ENCODE data around the gene CLDN10. TPM values are rescaled to one million over a fixed set of nuclear protein-coding genes. Genes with fewer than 3 reads are reported as not detected.
A peak's percentile ranks its signal among the peaks of the same experiment; 100 is the strongest.
"Not testable (repeated sequence)": the region's sequence is repeated elsewhere in the genome, so short reads cannot be mapped to it uniquely, and the experiment has no call there.

CLDN10 gene
- total RNA-seq, 1 donor from 2014 or later, result 0.20 TPM

DNA sequence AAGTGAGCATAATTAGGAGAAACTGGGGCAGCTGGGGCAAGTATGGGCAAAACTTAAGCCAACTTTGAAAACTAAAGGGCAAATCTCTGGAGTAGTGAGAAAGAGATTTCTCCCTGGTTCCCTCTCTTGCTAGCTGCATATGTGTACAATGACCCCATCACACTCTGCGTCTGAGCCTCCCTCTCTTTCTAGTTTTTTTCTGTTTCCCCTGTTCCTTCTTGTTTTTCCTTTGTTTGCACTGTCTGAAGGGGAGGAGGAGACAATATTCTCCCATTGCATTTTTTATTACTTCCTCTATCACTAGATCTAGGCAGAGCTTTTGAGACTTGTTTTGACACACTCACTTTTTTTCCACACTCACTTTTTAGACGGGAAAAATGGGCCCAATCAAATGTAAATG lies 11.2 kb upstream of the CLDN10 start:
- DNase-seq (ENCODE audit: low read depth in 2 of 2), result peak in 1 of 2 donors; percentile 32

DNA sequence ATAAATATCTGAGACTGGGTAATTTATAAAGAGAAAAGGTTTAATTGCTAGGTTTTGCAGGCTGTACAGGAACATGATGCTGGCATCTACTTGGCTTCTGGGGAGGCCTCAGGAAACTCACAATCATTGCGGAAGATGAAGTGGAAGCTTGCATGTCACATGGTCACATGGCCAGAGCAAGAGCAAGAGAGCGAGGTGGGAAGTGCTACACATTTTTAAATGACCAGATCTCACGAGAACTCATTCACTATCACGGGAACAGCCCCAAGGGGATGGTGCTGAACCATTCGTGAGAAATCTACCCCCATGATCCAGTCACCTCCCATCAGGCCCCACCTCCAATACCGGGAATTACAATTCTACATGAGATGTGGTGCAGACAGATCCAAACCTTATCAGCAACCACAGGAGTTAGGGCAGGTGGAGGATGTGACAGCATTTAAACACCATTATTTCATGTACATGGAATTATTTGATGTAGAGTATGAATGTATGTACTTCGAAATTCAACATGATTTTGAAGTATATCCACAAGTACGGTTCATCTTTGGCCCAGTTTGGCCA lies 10.5 kb upstream of the CLDN10 start:
- DNase-seq (ENCODE audit: low read depth in 2 of 2), result no peak

DNA sequence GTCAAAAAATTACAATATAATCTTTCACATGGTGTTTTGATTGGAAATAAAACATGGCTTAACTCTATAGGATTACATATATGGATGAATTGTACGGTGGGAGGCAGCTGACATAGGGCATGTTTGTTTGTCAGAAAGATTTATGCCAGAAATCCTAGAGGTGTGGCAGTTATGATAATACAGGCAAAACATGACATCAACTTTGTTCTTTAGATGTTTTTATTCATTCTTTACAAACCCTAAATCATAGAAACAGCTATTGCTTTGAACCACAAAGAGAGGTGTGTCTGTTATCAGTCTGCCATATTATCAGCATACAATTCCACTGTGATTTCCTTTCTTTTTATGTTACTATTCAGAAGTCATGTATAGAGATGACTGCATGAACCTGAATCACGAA lies 8.2 kb upstream of the CLDN10 start:
- no peak for DNase-seq (ENCODE audit: low read depth in 2 of 2)

DNA sequence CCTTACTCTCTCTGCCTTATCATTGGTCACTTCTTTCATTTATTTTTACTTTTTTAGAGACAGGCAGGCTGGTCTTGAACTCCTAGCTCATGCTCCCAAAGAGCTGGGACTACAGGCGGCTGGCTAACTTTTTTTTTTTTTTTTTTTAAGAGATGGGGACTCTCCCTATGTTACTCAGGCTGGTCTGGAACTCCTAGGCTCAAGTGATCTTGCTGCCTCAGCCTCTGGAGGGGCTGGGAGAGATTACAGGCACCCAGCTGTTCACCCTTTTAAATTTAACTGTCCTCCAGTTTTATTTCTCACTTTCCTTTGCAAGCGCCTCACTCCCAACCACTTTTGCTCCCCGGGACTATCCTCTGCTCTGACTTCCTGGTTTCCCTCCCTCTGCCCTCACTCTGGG lies 5.6 kb upstream of the CLDN10 start:
- no peak for DNase-seq (ENCODE audit: low read depth in 2 of 2)

DNA sequence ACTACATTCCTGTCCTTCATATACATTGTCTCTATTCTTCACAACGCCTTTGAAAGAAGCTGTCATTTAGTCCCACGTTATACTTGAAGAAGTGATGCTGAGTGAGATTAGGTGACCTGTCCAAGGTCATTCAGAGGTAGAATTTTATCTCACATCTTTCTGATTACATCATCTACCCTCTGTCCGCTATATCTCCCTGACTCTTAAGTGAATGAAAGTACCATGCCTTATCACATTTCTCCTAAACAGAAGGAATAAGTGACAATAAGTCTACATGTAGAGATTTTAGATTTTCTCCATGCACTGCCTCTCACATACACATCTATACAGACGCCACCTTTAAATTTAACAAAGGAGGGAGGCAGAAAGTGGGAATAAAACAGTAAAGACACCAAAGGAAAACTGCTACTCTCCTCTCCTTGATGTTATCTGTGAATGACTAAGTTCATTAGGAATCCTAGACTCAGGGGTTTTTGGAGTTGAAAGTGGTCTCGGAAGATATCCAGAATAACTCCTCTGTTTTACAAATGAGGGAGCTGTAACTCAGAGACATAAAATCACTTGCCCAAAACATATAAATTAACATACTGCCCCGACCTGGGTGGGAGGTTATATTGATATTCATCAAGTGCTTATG lies 4.9 kb upstream of the CLDN10 start:
- DNase-seq (ENCODE audit: low read depth in 2 of 2), result no peak

DNA sequence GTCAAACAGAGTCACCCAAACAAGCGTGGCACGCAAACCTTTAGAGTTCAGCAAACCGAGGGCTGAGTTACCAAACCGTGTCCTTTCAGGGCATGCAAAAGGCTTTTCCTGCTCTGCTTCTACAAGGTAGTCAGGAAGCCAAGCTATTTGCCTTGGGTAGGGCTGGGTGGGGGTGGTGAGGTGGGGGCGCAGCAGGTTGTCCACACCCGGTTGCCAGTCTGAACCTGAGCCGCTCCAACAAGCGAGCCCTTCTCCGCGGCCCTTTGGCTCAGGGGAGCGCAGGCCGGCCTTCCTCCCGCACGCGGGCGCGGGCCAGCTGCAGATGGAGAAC lies 347 bp upstream of the CLDN10 start:
- no peak for DNase-seq (ENCODE audit: low read depth in 2 of 2)

DNA sequence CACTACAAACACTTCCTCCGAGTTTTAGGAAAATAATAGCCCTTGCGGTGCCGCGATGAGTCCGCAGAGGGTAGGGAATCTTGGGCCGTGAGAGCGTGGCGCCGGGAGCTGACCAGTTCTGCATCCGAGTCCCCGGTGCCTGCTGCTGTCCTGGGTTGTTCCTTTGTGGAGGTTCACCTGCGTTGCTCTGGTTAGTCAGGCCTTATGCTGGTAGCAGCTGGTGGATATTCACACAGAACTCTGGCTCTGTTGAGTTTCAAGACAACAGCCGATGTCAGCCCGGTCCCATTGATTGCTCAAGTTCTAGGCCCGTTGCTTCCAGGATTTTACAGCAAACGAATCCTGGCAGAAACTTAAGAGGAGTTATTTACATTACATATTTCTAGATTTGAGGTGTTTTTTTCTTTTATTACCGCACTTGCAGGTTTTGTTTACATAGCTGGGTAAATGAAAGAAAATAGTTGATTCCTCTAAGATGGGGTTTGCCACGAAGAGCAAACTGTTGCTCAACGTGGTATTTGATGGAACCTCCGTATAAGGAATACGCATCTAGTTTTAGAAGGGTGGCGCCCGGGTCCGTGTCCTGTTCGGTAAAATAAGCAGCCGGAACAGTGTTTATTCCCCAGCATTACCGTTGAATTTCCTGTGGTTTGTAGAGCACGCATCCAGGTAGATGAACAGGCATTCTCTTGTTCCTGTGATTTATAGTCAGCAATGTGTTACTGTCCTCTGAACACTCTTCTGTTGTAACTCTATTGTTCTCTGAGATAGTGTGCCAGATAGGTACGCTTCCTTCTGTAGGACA lies 1.3 kb downstream of the CLDN10 start:
- no peak for DNase-seq (ENCODE audit: low read depth in 2 of 2)

DNA sequence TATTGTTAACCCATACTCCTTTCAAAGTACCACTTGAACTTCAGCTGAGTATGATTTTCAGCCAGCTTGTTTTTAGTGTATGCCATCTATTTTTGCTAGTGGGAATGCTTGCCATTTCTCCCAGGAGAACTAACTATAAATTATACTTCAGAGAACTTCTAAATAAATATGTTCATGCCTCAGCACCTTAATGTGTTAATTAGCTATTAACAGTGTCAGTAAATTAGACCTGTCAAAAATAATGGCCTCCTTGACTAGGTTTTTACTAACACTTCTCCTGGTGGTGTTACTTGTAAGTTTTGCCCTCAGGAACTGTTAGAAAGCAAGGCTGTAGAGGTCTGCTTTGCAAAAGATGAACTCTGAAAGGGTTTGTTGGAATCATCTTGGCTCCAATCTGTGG lies 4.5 kb downstream of the CLDN10 start:
- DNase-seq (ENCODE audit: low read depth in 2 of 2), result no peak

DNA sequence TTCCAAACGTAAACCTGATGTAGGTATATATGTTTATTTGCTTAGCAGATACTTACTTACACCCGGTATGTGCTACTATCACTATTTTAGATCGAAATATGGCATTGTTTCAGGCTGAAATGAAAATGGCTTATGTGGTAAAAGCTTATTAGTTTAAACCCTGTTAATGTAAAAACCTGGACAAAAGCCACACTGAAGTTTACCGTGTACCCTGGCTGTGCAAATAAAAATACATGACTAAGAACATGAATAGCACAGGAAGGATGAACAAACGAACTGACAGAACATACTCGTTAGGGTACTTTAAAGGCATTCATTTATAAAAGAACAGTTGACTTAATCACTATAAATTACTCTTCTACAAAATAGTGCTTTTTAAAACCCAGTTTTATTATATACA lies 6.6 kb downstream of the CLDN10 start:
- DNase-seq (ENCODE audit: low read depth in 2 of 2), result no peak

DNA sequence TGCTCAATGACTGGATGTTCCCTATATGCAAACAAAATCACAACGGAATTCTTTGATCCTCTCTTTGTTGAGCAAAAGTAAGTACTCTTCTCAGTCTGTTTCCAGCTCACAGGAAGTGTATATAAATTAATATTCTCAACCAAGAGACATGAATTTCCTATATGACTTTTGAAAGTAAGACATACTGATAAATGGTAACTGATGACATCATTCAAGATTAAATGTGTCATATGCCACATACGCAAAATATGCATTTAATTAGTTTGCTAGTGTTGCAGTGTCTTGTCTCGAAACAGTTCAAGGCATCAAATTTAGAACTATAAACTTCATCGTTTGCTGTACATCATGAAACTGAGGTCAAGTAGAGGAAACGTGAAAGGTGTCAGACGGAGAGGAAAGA lies 7.9 kb downstream of the CLDN10 start:
- no peak for DNase-seq (ENCODE audit: low read depth in 2 of 2)

DNA sequence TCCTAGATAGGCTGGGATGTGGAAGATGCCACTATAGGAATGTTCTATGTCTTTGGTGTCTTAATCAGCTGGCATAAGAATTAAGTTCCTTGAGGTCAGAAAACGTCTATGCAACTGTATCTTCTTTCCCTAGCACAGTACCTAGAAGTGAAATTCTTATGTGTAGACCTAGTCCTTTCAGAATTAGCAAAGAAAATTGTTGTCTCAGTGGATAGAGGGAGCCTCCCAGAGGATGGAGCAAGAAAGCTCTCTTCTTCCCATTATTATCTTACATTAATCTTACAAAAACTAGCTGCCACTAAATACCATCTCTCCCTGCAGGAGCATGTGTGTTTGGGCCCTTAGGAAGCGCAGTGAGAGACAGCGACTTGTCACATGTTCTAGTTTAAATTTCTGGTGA lies 11.6 kb downstream of the CLDN10 start:
- peak in 1 of 2 donors; percentile 26 for DNase-seq (ENCODE audit: low read depth in 2 of 2)

DNA sequence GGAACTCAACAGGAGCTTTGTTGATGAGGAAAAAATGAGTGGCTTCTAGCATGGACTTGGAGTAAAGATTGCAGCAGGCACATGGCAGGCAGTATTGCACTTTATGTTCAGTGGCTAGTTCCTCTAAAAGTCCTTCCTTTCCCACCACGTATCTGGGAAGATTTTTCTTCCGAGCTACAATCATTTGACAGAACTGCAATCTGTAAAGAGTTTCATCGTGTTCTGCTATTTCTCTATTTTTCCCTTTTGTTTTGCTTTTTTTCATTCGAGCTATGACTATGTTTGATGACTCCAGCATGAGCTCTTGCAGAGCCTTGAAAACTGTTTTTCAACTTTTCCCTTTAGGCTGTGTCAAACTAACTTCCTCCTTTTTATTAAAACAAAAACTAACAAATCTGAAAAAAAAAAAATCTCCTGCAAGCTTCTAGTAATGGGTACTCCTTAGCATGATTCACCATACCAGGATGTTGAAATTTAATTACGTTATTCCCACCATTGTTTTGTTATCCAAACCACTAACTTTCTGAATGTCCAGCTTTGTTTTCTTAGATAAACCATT lies 12.3 kb downstream of the CLDN10 start:
- DNase-seq (ENCODE audit: low read depth in 2 of 2), result peak in 1 of 2 donors; percentile 68

DNA sequence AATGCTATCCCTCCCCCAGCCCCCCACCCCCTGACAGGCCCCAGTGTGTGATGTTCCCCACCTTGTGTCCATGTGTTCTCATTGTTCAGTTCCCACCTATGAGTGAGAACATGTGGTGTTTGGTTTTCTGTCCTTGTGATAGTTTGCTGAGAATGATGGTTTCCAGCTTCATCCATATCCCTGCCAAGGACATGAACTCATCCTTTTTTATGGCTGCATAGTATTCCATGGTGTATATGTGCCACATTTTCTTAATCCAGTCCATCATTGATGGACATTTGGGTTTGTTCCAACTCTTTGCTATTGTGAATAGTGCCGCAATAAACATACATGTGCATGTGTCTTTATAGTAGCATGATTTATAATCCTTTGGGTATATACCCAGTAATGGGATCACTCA lies 13.2 kb downstream of the CLDN10 start:
- DNase-seq (ENCODE audit: low read depth in 2 of 2), result not testable (repeated sequence)

DNA sequence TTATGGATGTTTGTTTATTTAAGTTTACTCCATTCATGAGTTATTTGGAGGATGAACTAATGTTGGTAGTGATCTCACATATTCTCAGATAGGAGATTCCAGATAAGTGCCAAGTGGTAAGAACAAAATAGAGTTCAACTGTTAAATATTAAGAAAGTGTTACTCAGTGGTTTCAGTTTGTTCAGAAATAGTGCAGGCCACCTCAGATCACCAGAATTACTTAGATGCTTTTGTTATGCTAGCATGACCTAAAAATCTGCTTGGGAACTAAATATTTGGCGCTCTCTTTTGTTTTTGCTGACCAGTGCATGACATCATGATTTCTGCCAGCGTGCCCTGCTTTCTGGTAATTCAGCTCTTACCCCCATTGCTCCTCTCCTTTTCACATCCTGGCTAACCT lies 15.6 kb downstream of the CLDN10 start:
- DNase-seq (ENCODE audit: low read depth in 2 of 2), result no peak

DNA sequence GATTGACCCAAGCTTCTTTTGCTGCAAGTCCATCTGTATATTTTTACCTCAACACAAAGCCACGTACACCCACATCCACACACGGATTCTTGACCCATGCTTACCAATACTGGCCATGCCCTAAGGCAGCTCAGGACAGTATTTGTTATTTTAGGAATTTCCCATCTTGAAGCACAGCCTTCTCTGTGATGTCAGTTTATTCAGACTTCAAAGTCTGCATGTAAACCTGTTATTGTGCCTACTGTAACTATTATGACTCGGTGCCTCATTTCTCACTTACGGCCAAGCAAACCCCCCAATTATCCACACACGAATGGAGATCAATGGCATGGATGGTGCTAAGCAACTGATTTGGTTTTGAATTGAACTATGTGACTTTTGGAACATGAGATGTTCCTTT lies 17.5 kb downstream of the CLDN10 start:
- DNase-seq (ENCODE audit: low read depth in 2 of 2), result no peak

DNA sequence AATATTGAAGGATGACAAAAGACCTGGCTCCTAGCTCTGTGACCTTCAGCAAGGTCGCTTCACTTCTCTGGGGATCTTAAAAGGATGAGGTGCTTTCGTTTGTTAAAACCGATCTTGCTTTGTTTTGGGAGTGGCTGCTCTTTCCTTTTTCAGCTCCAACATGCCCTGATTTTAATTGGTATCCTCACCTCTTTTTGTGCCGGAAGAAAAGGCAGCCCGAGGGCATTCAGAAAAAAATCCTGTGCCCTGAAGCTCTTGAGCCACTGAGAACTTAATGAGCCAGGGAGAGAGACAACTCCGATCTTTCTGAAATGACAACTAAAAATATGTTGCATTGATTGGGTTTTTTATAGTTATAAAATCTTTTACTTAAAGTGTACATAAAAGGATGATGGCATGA lies 19.4 kb downstream of the CLDN10 start:
- DNase-seq (ENCODE audit: low read depth in 2 of 2), result no peak

DNA sequence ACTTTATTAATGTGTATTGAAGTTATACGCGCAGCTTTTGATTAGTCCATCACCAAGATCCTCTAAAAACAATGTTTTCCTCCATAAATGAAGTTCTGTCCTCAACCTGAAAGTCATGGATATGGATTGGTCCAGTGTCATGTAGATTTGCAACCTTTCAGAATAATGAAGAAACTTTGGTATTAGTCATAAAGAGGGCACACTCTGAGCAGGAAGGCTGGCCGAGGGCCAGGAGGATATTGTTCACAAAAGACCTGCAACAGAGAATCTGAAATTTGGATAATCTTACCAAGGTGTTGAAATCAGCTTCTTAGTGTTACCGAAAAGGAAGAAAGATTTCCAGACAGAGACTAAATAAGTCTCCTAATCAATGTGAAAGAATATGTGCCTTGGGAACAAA lies 20.7 kb downstream of the CLDN10 start:
- DNase-seq (ENCODE audit: low read depth in 2 of 2), result peak in 1 of 2 donors; percentile 44

DNA sequence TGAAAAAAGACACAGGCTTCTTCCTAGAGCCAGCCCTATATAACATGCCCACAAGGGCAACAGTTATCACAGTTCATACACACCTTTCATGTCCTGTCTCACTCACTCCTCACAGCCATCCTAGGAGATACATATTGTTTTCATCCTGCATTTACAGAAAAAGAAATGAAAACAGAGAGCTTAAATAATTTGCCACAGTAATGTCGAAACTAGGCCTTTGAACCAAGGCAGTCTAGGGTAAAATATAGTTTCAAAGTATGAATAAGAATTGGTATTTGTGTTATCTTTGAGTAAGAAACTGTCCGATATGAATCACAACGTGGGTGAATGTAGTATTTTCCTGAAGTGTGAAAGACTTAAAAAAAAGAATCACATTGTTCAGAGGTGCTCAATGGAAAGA lies 26.8 kb downstream of the CLDN10 start:
- no peak for DNase-seq (ENCODE audit: low read depth in 2 of 2)

DNA sequence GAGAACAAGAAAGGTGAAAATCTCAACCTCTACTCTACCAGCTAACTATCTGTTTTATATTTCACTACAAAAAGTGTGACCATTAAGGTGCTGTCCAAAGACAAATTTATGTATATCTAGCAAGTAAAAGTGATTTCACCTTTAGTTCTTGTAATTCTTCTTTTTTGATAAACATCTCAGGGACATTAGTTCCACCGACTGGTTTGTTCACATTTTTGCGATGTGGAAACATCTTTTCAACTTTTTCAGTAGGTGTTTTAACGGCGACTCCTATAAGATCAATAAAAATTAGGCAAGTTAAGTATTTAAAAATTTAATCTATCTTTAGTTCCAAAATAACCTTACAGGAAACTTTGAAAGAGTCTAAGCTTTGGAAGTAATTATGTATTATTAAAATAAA lies 33.3 kb downstream of the CLDN10 start:
- DNase-seq (ENCODE audit: low read depth in 2 of 2), result no peak

DNA sequence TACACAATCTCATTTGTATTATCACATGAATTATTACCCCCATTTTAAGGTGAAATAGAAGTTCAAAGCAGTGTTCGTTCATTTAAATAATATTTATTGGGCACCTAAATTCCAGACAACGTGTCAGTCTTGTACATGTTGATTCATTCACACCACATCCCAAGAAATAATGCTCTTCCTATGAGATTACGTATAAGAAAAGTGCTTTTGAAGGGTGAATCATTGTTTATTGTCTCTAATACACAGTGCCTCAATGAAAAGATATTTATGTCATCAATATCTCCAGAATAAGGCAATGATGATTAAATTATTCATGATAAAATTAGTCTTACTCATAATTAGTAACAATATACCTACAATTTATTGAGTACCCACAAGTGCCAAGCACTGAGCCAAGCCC lies 35.6 kb downstream of the CLDN10 start:
- no peak for DNase-seq (ENCODE audit: low read depth in 2 of 2)

DNA sequence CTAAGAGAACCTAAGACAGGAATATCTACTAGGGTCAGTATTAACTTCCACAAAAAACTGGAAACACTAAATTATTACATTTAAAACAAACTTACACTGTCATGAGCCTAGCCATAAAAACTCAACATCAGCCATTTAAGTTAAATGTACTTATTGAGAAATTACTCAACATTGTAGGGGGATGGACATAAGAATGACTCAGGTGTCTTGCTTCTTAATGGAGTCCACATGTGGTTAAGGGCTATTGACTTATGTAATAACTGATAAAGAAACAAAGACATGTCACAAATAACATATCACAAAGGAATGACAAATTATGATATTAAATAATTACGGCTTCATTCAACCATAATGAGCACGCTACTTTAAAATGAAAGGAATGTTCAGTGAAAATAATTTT lies 36.2 kb downstream of the CLDN10 start:
- no peak for DNase-seq (ENCODE audit: low read depth in 2 of 2)

DNA sequence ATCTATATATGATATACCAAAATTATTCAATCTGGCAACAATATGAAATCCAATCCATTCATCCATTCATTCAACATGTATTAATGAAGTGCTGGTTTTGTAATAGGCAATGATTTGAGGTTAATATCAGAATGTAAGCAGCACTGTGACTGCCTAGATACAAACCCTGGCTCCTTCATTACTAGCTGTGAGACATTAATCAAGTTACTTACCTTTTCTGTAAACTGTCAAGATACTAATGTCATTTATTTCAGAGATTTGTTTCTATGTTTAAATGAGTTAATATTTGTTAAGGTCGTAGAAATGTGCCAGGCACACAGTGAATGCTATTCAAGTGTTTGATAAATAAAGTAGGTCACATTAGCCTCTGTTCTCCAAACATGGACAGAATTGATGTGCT lies 40.9 kb downstream of the CLDN10 start:
- no peak for DNase-seq (ENCODE audit: low read depth in 2 of 2)

DNA sequence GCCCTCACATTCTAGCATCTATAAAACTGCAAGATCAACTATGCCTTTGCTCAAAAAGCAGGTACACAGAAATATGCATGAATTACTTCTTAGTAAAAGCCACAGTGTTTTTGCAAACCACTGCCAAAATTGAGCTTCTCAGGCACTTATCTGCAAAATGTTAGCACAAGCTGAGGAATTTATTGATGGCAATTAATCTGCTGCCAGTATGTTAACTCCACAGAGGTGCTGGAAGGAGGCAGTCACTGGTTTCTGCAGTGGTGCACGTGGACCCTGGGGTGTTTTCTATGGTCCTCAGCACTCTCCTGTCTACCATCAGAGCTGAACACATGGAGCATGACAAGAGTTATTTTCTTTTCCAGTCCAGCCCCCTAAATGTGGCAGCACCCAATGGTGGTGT lies 44.2 kb downstream of the CLDN10 start:
- DNase-seq (ENCODE audit: low read depth in 2 of 2), result no peak

All from lung microvascular endothelial cell (primary cell).